GM21526 (cell line): ENCODE data around the gene KIF3C.
A peak's percentile ranks its signal among the peaks of the same experiment; 100 is the strongest.
"Not testable (repeated sequence)": the region's sequence is repeated elsewhere in the genome, so short reads cannot be mapped to it uniquely, and the experiment has no call there.

Source experiments
- ATAC-seq: cut with Tn5 transposase; IDR thresholded peaks from one replicate; pipeline ENCODE4 v1.9.1; 2021; ENCODE audit warnings: moderate library complexity; ENCODE audit not compliant: unreplicated experiment, low FRiP score

The KIF3C gene

GRCh38 chr2:25982273-25982967 is at the start of gene KIF3C:
KIF3C (minus strand) TSS chr2:25982497; CDS start chr2:25981917, 580 bp downstream.
- peak; percentile 55 for ATAC-seq

GRCh38 chr2:26028083-26028482 is 45.8 kb upstream of the KIF3C start:
- not testable (repeated sequence) for ATAC-seq

- no peak for ATAC-seq
Measured at GRCh38 chr2:26025509-26025908, 43.2 kb upstream of the KIF3C start.

DNA sequence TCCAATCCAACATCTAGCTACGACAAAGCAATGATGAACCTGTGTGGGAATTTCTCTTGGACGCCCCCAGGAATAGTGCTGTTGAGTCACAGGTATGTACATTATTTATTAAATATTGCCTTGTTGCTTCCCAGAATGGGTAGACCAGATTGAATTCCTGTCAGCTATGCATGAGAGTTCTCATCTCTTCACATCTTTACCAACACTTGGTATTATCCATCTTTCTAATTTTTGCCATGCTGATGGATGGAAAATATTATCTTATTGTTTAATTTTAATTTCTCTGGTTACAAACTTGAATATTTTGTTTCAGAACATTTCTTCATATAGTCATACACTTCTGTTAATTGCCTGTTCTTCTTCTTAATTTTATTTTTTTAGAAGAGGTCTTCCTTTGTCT is 42.0 kb upstream of the KIF3C start:
- no peak for ATAC-seq

DNA sequence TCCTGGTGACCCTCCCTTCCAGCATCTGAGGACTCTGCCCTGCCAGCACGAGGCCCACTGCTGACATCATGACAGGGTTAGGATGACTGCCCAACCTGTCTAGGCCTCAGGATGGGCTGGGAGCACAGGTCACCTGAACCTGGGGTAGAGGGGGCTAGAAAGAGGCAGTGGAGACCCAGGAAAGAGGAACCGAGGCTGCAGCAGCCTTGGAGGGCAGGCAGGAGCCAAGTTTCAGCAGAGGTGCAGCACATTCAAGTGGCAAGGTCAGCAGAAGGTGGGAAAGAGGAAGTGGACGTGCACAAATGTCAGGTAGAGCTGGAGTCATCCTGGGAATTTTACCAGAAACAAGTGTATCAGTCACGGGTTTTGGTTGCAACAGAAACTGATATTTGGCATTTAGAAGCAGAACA is 37.9 kb upstream of the KIF3C start:
- ATAC-seq = no peak

GRCh38 chr2:26018184-26019055 is 36.1 kb upstream of the KIF3C start:
- ATAC-seq = no peak

DNA sequence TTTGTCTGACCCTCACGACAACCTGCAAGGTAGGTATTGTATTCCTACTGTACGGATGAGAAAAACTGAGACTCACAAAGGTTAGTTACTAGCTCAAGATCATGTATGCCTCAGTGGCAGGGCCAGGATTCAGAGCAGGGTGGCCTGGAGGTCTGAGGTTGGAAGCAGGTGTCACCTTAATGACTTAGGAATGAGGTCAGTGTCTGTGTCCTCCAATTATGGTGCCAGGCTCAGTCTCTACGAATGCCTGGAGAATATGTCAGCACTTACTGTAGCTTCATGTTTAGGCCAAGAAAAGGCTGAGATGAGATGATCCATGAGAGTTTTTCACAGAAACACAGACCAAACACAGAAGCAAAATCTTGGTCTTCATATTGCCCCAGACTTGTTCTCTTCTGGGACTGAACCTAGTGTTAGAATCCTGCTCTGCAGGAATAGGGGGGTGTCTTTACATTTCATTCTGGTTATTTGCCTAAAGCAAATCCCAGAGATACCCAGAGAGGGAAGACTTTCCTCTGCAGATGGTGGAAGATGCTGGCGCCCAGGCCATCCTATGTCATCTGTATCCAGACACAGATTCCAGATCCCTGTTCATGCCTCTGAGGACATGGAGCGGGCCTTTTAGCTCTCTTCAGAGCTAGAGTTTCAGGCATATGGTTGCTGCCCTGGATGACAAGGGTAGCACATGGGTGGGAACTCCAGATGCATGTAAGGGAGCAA is 35.3 kb upstream of the KIF3C start:
- no peak for ATAC-seq

- not testable (repeated sequence) for ATAC-seq
Measured at GRCh38 chr2:26016706-26017045, 34.4 kb upstream of the KIF3C start.

DNA sequence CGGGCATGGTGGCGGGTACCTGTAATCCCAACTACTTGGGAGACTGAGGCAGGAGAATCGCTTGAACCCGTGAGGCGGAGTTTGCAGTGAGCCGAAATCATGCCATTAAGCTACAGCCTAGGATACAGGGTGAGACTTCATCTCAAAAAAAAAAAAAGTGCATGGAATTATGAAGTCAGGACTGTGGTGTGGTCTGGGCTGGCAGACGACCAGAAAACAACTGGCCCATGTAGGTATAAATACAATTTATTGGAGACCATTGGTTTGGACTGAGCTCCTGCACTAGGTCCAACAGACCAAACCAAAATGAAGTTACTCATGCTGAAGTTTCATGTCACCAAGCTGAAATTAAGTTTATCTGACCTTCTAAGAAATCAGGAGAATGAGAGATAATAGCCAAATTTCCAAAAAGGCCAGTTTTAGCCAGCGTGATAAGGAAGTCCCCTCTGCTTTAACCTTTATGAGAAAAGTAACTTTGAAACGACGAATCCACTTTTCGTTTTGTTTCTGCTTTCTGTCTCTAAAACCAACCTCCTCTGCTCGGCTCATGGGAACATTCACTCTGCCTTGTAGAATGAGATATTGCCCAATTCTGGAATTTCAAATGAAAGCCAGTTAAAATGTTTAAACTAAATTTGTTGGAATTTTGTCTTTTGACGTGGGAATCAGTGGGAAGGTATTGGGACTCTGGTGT is 33.9 kb upstream of the KIF3C start:
- ATAC-seq = no peak

- ATAC-seq = no peak
Measured at GRCh38 chr2:26013668-26014067, 31.4 kb upstream of the KIF3C start.

- no peak for ATAC-seq
Measured at GRCh38 chr2:26011990-26012856, 29.9 kb upstream of the KIF3C start.

DNA sequence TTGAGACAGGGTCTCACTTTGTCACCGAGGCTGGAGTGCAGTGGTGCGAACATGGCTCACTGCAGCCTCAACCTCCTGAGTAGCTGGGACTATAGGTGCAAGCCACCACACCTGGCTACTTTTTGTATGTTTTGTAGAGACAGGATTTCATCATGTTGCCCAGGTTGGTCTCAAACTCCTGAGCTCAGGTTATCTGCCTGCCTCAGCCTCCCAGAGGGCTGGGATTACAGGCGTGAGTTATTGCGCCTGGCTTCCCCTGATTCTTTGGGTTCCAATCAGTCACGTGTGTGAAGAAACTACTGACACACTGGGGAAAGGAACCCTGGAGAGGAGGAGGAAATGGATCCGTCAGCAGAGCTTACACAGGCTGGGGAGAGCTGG is 29.3 kb upstream of the KIF3C start:
- no peak for ATAC-seq

GRCh38 chr2:26010943-26011342 is 28.6 kb upstream of the KIF3C start:
- ATAC-seq = no peak

- ATAC-seq = no peak
Measured at GRCh38 chr2:26009567-26009963, 27.3 kb upstream of the KIF3C start.

- ATAC-seq = no peak
Measured at GRCh38 chr2:26008851-26009566, 26.7 kb upstream of the KIF3C start.

GRCh38 chr2:26008095-26008494 is 25.8 kb upstream of the KIF3C start:
- ATAC-seq = no peak

GRCh38 chr2:26002632-26003310 is 20.5 kb upstream of the KIF3C start:
- no peak for ATAC-seq

GRCh38 chr2:26001743-26002351 is 19.6 kb upstream of the KIF3C start:
- ATAC-seq = no peak
